GDM1 (cell line): Measurements from ENCODE around the gene ENKD1.

Experiments used
- DNase-seq: peaks from one replicate; lab custom pipeline; 2025; lab: John Stamatoyannopoulos, UW

ENKD1 gene

DNA sequence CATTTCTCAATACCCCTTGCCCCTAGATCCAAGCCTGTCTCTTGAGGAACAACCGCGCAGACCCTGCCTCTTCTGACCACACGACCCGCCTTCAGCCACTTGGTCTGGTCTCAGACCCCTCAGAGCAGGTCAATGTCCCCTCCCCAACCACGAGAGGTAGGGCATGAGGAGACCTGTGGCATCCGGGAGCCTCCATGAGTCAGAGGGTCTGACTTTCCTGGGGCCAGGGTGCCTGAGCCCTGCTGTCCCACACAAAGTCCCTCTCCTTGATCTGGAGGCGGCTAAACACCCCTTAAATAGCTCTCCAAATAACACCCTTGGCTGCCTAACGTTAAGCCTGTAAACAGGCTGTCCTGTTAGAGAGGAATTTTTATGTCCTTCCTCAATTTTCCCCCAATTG, 16.5 kb downstream of the ENKD1 start:
- no peak for DNase-seq

DNA sequence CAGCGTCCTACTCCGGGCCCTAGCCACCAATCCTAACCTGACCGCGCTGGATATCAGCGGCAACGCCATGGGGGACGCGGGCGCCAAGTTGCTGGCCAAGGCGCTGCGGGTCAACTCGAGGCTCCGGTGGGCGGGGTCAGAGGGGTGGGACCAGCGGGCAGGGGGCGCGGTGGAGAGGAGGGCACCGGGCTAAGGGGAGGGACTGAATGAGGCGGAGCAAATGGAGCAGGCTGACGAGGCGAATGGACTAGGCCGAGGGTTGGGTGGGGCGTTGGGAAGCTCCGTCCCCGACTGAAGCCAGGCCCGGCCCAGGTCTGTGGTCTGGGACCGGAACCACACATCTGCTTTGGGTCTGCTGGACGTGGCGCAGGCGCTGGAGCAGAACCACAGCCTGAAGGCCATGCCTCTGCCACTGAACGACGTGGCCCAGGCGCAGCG, 17.0 kb downstream of the ENKD1 start:
- DNase-seq, result no peak

DNA sequence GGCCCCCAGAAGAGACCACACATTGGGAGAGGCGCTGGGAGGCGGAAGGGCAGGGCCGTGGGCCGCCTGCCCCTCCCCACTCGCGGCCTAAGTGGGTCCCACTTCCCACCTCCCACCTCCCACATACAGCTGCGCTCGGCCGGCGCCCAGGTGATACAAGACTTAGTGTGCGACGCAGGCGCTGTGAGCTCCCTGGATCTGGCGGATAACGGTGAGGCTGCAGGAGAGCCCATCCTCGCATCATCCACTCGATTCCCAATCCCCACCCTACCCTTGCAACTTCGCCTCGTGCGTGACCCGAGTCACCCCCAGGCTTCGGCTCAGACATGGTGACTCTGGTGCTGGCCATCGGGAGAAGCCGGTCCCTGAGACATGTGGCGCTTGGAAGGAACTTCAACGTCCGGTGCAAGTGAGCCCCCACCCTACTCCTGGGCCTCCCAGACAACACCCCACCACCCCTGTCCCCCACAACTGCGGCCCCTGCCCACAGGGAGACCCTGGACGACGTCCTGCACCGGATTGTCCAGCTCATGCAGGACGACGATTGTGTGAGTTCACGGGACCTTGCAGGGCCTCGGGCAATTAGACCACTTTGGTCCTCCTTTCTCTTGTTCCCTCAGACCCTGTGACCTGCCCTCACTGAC, 17.7 kb downstream of the ENKD1 start:
- DNase-seq, result no peak

DNA sequence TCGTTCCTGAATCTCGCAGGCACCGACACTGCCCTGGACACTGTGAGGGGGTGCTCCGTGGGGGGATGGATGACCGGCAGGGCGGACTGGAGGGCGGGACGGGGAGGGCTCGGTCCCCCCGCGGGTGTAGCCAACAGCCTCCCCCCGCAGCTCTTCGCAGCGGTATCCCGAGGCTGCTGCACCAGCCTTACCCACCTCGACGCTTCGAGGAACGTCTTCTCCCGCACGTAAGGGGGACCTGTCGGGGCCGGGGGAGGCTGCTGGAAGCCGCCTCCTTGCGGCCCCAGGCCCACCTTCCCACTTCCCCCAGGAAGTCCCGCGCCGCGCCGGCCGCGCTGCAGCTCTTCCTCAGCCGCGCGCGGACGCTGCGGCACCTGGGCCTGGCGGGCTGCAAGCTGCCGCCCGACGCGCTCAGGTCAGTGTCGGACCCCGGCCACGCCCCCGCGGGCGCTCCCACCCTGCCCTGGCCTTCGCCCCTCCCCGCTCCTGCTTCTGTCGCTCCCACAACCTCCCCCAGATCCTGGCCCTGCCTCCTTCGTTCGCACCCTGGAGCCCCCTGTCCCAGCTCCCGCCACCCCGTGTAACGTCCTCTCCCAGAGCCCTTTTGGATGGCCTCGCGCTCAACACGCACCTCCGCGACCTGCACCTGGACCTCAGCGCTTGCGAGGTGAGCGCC, 18.3 kb downstream of the ENKD1 start:
- no peak for DNase-seq

DNA sequence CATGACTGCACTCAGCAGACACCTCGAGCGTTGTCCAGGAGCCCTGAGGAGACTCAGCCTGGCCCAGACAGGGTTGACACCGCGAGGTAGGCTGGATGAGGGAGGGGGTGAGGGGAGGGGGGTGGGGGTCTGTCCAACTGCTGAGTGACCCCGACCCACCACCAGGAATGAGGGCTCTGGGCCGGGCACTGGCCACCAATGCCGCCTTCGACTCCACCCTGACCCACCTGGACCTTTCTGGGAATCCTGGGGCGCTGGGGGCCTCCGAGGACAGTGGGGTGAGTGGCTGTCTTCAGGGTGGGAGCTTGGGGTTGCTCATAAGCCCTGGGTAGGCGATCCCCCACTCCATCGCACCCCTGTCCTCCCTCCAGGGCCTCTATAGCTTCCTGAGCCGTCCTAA, 18.9 kb downstream of the ENKD1 start:
- no peak for DNase-seq

DNA sequence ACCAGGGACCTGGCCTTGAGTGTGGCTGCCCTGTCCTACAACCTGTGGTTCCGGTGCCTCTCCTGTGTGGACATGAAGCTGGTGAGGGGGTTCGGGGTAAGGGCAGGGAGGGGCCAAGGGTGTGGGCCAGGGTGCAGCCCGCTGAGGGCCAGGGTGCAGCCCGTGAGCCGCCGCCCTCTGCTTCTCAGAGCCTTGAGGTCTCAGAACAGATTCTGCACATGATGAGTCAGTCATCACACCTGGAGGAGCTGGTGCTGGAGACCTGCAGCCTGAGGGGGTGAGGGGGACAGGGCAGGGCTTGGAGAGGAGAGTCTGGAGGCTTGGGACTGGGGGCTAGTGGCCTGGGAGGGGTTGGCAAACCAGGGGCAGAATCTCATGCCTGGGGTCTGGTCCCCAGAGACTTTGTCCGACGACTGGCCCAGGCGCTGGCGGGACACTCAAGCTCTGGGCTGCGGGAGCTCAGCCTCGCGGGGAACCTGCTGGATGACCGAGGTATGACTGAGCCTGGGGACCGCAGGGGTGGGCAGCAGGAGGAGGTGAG, 19.4 kb downstream of the ENKD1 start:
- DNase-seq, result no peak

DNA sequence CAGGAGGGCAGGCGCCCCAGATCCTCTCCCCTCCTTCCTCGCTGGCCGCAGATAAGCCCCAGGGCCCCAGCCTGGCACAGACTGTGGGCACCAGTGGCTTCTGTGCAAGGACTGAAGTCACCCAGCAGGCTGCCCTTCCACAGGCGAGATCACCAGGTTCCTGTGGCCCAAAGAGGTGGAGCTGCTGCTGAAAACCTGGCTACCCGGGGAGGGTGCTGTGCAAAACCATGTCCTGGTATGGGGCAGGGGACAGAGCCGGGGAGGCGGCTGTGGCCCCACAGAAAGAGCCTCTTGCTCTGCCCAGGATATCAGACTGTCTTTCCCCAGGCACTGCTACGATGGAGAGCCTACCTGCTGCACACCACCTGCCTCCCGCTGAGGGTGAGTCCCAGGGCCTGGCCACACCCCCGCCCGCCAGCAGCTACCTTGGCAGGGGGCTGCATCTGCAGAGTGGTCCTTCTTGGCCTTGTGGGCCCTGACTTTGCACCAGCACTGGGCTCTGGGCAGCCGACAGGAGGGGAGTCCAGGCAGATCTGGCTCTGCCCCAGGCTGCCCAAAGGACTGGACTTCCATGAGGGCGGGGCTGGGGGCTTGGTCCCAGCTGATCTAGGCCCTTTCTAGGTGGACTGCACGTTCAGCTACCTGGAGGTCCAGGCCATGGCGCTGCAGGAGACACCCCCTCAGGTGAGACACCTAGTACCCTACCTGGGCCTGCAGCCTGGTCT, 21.0 kb downstream of the ENKD1 start:
- no peak for DNase-seq

DNA sequence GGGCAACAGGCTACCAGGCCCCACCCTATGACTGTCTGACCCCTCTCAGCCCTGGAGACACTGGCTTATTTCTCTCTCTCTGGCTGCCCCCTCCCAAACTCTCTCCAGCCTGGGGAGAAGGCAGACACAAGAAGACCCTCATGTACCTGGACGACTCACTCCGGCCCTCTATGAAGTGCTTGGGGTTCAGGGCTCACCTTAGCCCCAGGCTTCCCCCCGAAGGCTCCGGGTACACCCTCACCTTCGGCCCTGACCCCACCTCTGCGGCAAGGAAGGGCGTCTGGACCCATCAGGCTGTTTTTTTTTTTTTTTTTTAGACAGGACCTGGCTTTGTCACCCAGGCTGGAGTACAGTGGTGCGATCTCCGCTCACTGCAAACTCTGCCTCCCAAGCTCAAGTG, 22.5 kb downstream of the ENKD1 start:
- no peak for DNase-seq

DNA sequence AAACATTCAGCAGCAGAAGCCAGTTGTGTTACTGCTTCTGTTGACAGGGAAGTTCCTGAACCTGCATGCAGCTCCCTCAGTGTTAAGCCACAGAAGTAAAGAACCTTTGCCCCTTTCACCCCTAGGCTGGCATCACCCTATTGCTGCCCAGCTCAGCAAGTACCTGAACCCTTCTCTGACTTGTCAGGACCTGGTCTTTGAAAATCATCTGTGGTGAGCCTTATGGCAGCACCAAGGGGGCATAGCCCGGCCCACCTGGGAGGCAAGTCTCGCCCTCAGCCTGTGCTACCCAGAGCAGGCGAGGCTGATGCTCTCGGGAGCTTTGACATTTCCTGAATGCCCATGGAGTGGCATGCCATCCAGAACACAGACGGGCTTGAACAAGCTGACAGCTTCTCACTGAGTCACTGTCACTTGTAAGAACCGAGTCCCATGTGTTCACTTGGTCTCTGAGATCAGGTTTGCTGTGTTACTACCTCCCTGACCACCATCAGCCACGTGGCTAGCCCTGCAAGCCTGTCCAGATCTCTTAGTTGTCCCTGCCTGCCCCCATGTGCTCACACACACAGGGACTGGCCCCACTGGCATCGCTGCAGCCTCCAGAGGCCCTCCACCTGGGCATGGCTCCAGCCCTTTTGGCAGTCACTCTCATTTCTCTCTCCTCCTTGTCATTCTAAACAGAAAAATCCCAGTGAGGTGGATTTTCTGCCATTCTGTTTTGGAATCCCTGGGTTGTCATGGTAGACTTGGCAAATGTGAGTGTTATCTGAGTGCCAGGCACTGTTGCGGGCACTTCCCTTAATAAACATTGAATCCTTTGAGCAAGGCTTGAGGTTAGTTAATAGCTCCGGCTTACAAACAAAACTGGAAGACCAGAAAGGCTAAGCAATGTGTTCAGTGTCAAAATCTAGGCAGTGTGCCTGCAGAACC, 24.5 kb downstream of the ENKD1 start:
- no peak for DNase-seq

DNA sequence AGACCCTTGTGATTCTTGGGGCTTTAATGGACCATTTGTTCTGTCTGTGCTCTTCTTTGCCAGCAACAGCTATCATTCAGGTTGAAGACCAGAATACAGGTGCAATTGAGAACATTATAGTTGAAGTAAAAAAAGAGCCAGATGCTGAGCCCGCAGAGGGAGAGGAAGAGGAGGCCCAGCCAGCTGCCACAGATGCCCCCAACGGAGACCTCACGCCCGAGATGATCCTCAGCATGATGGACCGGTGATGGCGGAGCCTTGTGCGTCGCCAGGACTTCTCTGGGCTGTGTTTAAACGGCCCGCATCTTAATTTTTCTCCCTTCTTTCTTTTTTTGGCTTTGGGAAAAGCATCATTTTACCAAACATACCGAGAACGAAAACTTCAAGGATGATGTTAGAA, 28.9 kb downstream of the ENKD1 start:
- no peak for DNase-seq

DNA sequence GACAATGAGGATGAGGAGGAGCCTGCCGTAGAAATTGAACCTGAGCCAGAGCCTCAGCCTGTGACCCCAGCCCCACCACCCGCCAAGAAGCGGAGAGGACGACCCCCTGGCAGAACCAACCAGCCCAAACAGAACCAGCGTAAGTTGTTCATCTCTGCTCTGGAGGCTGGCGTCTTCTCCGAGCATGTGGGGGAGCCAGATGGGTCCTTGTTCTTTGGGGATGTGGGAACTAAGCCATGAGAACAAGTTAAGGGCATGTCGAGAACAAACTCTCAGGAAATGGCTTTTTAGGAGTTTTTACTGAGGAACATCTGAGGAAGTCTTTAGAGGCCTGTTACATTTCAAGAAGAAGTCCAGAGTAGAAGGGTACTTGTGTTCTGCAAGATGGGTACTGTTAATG, 29.8 kb downstream of the ENKD1 start:
- no peak for DNase-seq

DNA sequence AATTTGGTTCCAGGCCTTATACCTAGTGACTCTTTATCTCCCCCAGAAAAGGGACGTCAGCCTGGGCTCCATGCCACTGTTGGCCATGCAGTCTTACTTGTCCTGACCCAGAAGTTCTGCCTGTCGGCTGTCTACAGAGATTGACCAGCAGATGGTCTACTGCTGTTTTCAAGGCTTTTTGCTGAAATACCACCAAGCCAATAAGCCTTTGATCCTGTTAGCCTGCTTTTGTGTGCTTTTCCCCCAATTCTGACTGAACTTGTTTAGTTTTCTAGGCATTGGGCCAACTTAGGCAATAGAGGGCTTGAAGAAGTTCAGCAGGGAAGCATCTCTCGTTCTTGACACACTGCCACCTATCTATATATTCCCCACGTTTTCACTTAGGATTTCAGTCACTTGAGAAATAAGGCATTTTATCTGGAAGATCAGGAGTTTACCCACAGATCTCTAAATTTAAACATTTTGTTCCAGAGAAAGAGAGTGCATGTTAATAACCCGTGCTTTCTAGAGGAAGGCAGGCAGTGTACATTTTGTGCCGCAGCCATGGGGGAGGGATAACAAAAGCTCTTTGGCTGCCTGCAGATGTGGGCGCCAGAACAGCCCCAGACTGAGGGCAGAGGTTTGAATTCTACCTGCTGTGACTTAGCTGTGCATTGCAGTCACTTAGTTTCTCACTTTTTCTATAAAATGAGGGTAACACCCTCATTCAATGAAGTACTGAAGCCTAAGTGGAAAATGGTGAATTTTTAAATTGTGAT, 34.0 kb downstream of the ENKD1 start:
- DNase-seq, result no peak

DNA sequence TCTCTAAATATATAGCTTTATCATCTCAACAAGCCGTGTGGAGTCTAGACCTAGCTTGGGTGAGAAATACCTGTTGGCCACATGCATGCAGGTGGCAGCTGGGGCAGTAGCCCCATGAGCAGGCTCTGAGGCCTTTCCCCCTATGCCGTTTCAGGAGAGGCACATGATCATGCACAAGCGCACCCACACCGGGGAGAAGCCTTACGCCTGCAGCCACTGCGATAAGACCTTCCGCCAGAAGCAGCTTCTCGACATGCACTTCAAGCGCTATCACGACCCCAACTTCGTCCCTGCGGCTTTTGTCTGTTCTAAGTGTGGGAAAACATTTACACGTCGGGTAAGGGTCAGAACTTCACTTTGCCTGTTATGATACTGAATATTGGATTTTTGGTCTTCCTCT, 38.3 kb downstream of the ENKD1 start:
- no peak for DNase-seq

DNA sequence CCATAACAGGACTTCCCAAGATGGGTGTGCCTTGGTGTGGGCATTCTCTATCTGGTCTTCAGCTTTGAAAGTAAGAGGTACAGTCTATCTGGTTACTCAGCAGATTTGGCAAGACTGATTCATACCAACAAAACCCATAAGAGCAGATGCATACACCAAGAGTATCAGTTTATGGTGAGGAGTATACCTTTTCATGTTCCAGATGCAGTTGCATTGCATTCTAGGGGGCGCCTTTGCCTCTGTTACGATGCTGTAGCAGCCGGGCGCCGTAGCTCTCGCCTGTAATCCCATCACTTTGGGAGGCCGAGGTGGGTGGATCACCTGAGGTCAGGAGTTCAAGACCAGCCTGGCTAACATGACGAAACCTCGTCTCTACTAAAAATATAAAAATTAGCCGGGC, 52.7 kb downstream of the ENKD1 start:
- no peak for DNase-seq
